HG03045 (cell line): ENCODE measurements around the gene FCHO2.
A peak's percentile ranks its signal among the peaks of the same experiment; 100 is the strongest.
"Not testable (repeated sequence)": the region's sequence is repeated elsewhere in the genome, so short reads cannot be mapped to it uniquely, and the experiment has no call there.

Source experiments
- ATAC-seq: cut with Tn5 transposase; IDR thresholded peaks from one replicate; pipeline ENCODE4 v1.9.1; 2021; ENCODE audit warnings: mild to moderate bottlenecking, moderate library complexity; ENCODE audit not compliant: unreplicated experiment

FCHO2 gene, protein sequence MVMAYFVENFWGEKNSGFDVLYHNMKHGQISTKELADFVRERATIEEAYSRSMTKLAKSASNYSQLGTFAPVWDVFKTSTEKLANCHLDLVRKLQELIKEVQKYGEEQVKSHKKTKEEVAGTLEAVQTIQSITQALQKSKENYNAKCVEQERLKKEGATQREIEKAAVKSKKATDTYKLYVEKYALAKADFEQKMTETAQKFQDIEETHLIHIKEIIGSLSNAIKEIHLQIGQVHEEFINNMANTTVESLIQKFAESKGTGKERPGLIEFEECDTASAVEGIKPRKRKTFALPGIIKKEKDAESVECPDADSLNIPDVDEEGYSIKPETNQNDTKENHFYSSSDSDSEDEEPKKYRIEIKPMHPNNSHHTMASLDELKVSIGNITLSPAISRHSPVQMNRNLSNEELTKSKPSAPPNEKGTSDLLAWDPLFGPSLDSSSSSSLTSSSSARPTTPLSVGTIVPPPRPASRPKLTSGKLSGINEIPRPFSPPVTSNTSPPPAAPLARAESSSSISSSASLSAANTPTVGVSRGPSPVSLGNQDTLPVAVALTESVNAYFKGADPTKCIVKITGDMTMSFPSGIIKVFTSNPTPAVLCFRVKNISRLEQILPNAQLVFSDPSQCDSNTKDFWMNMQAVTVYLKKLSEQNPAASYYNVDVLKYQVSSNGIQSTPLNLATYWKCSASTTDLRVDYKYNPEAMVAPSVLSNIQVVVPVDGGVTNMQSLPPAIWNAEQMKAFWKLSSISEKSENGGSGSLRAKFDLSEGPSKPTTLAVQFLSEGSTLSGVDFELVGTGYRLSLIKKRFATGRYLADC

DNA sequence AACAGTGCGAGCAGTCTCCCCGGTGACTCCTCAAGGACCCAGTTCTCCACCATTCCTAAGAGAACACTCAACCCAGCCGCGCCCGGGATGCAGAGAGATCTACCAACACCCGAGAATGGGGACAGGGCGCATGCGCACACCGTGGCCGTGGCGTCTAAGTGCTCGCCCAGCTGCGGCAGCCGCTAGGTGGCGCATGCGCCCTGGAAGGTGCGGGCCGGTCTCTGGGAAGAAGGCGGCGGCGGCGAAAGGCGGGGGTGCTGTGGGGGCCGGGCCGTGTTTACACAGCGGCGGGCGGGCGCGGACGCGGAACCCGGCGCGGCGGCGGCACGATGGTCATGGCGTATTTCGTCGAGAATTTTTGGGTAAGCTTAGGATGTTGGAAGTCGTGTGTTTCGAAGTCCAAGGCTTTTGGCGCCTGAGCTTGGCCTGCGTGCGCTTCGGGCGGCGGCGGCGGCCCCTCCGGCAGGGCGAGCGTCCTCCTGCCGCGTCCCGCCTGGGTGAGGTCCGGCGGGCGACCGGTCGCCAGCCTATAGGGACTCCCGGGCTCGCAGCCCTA is at the start of gene FCHO2:
Gene FCHO2 (plus strand): TSS at position 274 of the 556 bp plus-strand sequence. CDS start 56 bp downstream, at position 330.
- ATAC-seq, result peak; percentile 97

DNA sequence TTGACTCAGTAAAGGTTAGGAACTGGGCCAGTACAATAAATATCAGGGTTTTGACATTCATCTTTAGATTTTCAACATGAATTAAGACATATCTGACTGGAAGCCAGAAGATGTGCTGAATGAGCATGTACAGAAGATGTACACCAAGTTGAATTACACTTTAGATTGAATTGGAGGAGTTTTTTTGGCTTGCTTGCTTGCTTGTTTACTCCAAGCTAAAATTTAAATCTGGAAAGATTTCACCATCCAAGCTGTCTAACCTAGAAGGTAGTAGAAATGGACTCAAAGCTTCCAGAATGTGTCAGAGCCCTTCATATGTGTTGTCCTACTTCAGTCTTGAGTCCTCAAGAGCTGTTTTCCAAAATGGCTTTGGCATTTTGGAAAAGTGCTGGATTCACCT is 49.0 kb upstream of the FCHO2 start:
- ATAC-seq, result no peak

DNA sequence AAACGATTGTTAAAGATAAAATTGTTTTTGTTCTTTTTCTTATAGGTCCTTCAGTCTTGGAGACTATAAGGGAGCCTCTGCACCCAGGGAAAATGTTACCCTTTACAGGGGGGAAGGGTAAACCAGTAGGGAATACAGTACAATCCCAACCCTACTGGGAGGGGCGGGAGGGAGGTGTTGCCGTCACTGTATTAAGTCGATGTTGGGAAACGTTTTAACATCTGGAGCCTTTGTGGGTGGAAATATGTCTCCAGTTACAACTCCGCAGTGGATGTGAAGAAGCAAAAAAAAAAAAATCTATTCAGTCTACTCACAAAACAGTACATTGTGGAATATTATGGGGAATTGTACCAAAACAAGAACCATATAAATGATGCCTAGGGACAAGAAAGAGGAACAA is 47.2 kb upstream of the FCHO2 start:
- no peak for ATAC-seq

DNA sequence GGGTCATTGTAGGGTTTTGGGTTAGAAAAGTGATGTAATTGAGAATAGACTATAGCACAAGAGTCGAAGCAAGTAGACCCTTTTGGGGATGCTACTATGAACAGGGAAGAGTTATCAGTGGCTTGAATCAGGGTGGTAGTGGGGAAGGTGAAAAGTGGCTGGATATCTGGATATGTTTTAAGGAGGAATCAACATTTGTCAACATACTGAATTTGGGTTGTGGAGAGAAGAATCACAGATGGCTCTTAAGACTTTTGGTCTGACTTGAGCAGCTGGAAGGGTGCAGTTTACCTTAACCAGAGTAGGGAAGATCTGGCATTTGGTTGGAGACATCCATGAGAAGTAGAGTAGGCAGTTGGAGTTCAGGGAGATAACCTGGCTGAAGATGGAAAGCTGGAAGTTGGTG is 38.5 kb upstream of the FCHO2 start:
- ATAC-seq, result no peak

DNA sequence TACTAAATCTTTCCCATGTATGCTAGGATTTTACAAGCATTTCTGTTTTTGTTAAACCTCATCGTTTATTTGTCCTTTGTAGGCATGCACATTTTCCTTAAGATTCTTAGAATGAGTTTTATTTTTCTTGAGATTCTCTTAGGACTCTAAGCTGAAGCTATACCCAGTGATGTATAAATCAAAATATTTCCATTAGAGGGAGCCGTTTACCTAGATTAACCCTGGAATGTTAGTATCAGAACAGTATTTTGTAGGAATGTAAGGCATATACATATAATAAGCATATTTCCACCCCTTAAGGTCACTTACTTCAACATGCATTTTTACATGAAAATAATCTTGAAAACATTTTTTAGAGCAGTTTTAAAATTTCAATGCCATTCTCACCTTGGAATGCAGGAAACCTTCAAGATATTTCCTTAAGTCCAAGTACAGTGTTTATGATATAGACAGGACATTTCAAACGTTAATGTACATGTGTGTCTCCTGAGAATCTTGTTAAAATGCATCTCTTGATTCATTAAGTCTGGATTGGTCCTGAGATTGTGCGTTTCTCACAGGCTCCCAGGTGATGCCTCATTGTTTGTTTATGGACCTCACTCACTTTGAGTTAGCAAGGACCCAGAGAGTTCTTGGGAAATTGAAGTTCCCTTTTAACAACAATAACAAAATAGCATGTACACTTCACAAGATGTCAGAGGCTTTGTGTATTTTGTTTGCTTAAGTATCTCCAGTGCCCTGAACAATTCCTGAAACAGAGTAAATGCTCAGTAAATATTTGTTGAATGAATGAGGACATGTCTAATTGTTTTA is 34.9 kb upstream of the FCHO2 start:
- ATAC-seq, result no peak

DNA sequence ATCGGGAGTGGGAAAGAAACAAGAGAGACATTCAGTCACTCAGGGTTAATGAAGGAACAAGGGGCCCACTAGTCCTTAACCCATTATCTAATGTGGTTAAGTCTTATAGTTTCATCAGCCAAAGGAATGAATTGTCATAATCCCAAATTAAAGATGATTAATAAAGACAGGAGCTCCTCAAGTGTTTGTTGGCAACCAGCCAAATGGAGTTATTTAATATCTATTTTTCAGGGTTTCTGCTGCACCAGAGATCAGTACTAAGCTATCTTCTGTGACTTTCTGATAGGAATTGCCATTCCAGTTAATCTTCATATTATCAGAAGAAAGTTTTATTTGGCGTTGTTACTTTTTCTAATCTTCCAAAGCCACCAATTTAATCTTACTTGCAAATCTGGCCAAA is 34.0 kb upstream of the FCHO2 start:
- no peak for ATAC-seq

DNA sequence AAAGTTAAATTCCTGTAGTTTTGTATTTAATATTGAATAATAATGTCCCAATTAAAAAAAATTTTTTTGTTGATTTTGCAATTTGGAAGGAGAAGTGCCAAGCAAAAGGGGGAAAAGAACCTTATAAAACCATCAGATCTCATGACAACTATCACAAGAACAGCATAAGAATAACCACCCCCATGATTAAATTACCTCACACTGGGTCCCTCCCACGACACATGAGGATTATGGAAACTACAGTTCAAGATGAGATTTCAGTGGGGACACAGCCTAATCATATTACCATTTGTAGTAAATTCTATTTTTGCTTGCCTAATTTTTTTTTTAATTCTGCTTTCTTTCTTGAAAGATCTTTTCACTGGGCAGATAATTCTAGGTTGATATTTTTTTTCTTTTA is 33.4 kb upstream of the FCHO2 start:
- ATAC-seq, result no peak

DNA sequence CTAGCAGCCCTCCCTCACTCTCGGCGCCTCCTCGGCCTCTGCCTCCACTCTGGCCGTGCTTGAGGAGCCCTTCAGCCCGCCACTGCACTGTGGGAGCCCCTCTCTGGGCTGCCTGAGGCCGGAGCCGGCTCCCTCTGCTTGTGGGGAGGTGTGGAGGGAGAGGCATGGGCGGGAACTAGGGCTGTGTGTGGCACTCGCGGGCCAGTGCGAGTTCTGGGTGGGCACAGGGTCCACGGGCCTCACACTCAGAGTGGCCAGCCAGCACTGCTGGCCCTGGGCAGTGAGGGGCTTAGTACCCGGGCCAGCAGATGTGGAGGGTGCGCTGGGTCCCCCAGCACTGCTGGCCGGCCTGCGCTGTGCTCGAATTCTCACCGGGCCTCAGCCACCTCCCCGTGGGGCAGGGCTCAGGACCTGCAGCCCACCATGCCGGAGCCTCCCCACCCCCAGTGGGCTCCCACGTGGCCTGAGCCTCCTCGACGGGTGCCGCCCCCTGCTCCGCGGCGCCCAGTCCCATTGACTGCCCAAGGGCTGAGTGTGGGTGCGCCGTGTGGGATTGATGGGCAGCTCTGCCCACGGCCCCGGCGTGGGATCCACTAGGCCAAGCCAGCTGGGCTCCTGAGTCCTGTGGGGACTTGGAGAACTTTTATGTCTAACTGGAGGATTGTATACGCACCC is 30.4 kb upstream of the FCHO2 start:
- no peak for ATAC-seq

DNA sequence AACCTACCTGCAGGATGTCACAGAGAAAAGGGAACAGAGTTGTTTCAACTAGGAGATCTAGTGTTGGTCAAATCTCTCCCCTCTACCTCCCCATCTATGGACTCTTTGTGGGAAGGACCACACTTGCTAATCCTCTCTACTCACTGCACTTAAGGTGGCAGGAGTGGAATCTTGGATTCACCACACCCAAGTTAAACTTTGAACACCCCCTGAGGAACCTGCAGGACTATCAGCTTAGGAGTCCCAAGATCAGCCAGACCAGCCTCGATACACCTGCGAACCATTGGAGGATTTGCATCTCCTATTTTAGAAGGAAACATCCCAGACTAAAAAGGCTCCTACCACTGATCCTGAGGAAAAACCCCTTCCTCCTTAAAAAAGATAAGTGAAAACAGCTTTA is 23.2 kb upstream of the FCHO2 start:
- ATAC-seq, result not testable (repeated sequence)

DNA sequence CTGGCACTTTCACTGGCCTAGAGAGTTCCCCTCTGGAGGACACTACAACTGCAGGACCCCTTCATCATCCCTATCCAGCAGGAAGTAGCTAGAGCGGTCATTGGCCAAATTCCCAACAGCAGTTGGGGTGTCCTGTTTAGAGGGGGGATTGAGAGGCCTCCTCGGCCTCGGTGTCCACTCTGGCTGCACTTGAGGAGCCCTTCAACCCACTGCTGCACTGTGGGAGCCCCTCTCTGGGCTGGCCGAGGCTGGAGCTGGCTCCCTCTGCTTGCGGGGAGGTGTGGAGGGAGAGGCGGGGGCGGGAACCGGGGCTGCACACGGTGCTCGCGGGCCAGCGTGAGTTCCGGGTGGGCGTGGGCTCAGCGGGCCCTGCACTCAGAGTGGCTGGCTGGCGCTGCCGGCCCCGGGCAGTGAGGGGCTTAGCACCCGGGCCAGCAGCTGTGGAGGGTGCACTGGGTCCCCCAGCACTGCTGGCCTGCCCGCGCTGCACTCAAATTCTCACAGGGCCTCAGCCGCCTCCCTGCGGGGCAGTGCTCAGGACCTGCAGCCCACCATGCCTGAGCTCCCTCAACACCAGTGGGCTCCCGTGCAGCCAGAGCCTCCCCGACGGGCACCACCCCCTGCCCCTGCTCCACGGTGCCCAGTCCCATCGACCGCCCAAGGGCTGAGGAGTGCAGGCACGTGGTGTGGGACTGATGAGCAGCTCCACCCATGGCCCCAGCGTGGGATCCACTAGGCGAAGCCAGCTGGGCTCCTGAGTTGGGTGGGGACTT is 20.7 kb upstream of the FCHO2 start:
- ATAC-seq, result not testable (repeated sequence)

DNA sequence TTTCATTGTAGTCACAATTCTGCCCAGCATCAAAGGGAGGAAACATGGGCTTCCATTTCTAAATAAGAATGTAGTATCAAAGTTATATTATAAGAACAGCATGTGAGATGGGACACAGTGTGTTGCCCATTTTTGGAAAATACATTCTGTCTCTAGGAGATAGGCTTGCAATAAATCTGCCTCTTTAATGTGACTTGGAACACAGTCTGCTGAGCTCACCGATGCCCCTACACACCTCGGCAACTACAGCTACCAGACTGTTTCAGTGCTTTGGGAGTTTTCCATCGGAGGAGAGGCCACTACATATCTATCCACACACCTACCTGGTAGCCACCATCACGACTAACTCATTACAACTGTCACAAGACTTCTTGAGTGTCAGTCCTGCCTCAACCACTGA is 18.9 kb upstream of the FCHO2 start:
- ATAC-seq, result no peak

DNA sequence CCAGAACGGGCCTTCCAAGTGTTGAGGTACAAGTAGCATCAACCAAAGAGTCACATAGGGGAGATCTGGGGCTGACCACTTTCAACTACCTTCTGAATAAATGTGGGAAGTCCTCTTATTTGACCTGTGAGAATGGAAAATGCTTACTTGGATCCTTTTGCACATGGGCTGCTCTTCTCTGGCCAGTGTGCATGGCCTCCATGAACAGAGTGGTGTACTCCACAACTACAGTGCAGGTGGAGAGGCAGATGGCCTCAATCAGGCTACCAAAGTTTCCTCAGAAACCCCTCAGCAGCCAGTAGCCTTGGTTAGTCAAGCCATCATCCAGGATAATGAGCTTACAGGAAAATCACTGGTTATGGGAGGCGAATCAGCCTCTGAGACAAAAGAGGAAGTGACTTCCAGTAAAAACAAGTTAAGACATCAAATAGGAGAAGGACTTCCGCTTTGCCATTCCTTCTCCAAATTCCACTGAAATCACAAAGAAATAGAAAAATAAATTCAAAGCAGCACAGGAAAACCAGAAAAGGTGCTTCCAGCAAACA is 18.3 kb upstream of the FCHO2 start:
- ATAC-seq, result no peak

DNA sequence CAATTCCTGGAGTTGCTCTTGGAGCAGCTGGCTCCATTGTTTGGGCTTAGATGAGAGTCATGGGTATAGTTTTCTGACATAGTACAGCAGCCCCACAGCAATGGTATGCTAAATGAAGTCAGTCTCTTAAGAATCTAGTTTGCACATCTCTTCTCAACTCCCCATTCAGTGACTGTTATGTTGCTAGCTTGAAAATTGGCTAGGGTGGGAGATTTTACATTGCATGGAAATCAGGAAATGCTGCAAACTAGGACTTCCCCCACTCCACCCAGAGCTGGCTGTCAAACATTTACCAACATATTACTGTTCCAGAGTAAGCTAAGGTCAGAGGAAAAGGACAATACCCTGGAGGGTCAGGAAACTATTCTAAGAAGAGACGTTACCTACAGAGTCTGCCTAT is 17.6 kb upstream of the FCHO2 start:
- ATAC-seq, result no peak

DNA sequence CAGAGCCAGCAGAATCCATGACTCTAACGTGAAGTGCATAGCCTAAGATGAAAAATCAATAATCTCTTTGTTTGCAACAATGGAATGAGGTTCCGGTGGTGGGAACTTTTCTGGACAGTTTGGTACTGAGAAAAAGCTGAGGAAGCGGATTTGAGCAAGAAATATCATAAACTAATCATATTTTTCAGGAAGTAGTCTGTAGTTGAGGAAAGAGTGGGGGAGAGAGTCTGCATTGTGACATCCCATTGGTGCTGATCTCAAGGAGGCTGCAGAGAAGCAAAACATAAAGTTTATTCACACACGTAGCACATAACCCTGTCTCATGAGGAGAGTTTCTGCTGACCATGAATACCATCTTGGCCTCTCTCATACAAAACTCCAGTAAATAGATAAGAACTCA is 15.8 kb upstream of the FCHO2 start:
- no peak for ATAC-seq

DNA sequence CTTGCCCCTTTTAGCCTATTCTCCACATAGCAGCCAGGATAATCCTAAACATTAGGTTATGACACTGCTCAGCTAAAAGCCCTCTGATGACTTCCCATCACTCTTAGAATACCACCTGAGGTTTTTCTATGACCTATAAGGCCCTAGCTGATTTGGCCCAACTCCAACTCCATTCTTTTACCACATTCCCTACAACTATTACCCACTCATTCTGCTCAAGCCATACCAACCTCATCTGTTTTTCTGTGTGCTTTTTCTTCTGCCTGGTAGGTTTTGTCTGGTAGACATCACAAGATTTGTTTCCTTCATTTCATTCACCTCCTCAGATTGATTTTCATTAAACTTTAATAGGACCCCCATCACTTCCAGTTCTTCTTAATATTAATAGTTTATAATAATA is 12.5 kb upstream of the FCHO2 start:
- no peak for ATAC-seq

DNA sequence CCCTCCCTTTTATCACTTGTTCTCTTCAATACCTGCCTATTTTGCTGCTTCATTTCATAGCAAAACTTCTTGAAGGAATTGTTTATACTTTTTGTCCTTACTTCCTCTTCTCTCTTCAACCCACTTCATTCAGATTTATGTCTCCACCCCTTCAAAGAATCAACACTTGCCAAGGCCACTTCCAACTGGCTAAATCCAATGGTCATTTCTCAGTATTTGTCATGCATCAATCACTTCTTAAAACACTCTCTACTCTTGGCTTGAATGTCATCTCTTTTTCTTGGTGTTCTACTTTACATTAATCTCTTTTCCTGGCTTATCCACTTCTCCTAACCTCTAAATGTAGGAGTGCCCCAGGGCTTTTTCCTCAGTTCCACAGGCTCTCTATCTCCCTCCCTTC is 8.3 kb upstream of the FCHO2 start:
- ATAC-seq, result no peak

DNA sequence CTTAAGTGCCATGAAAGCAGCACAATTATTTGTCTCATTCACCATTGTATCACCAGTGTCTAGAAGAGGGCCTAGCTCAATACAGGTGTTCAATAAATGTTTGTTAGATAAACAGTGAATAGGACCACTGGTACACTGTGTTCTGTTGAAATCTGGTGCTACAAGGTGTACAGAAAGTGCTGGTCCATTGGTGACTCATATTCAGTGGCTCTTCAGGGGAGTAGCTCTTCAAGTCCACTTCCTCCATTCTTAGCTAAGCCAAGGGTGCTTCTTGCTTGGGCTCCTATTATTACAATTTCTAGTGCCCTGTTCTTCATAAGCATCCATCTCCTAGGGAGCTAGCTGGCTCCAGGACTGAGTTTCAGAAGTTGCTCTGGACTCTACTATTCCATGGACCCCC is 6.4 kb upstream of the FCHO2 start:
- ATAC-seq, result no peak

DNA sequence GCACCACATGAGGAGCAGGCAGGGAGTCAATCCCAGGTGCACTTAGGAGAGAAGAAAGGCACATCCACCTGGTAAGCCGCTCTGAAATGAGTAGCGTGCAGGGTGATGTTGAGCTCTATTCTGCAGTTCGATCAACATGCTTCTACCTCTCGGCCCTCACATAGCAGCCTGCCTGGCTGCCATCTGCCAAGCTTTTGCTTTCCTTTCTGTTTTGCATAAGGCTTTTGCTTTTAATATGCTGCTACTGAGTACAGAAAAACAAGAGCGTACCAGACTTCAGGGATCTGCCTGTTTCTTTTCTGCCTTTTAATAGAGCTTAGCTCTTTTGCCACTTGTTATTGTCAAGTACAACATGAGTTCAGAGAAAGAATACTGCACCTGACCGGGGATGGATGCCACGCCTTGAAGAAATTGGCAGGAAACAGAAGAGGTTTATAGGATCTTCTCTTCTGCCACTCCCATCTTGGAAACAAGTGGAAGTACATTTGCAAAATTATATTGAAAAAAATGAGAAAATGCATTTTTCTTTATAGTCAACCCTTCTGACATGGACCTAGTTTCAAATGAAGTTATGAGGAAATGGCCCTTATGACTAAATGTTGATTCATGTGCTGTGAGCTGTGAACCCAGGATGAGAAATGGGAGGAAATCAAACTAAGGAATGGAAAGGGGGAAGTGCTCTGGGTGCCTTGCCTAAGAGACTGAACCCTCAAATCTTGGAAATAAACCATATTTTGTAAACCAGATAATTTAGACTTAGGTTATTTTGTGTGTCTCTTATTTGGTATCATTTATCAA is 4.0 kb upstream of the FCHO2 start:
- ATAC-seq, result no peak

DNA sequence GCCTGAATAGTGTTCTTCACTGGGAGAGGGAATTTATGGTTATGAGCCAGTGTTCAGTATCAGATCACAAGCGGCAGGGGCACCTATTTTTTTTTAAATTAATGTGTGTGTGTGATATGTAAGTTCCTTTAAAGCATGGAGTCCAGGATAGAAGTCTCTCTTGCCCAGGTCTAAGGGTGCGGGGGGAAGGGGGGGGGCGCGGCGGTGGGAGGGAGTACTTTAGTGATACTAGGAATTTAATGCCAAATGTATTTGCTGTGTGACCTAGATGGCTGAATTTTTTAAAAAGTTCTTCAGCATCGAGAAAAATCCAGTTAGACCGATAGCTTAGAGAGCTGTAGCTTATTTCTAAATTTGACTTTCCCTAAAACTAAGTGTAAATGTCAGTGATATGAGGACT is 1.5 kb upstream of the FCHO2 start:
- no peak for ATAC-seq
